Panc1 (cell line): ENCODE measurements around the gene DNAAF2. TPM values are rescaled to one million over a fixed set of nuclear protein-coding genes. Genes with fewer than 3 reads are reported as not detected.
A peak's percentile ranks its signal among the peaks of the same experiment; 100 is the strongest.

Source experiments
- ATAC-seq: fragments of 200-7000 bp; cut with Tn5 transposase; 2 replicates; pipeline ENCODE4 v1.9.1; 2020; ENCODE audit warnings: mild to moderate bottlenecking, moderate library complexity
- BruUV-seq: library from RNA; stranded (reverse); fragments of 400-500 nt; replicated peaks from 2 replicates; lab custom pipeline; 2021; lab: Mats Ljungman, UMichigan
- CTCF ChIA-PET: fragments of 300-600 bp; sonication (Branson Sonifier 250); formaldehyde crosslinking; loops from one replicate; lab custom pipeline; 2022; ENCODE audit warnings: antibody characterized with exemption; lab: Charles Lee
- POLR2A ChIA-PET: fragments of 300-600 bp; sonication (Branson Sonifier 250); formaldehyde crosslinking; loops from one replicate; lab custom pipeline; 2022; ENCODE audit warnings: antibody characterized with exemption; lab: Charles Lee
- DNase-seq: peaks from one replicate; pipeline ENCODE4 v3.0.0-alpha.2; 2010; ENCODE audit warnings: low read depth, low spot score
- H3K27ac ChIP-seq: 2 replicates; pipeline ENCODE4 v1.5.1; 2011; ENCODE audit warnings: mild to moderate bottlenecking, low read length, inconsistent platforms
- H3K27me3 ChIP-seq: fragments of 200-500 bp; sonication (Bioruptor generic); 2 replicates; pipeline ENCODE4 v1.6.0; 2014; ENCODE audit warnings: low read length, inconsistent platforms; ENCODE audit not compliant: control insufficient read depth, insufficient read depth
- H3K36me3 ChIP-seq: fragments of 200-500 bp; sonication (Bioruptor generic); 2 replicates; pipeline ENCODE4 v1.5.1; 2014; ENCODE audit warnings: inconsistent platforms, mild to moderate bottlenecking, low read length, moderate library complexity; ENCODE audit not compliant: control insufficient read depth, insufficient read depth
- H3K4me1 ChIP-seq: 2 replicates; pipeline ENCODE4 v1.5.1; 2011; ENCODE audit warnings: inconsistent platforms, mild to moderate bottlenecking, low read length, moderate library complexity; ENCODE audit not compliant: control insufficient read depth, insufficient read depth
- H3K4me3 ChIP-seq, 2 experiments: 2 replicates each; pipeline ENCODE4 v1.5.1; 2011 to 2012; ENCODE audit warnings: low read depth in 2 of 2, low read length in 2 of 2, mild to moderate bottlenecking in 2 of 2, inconsistent platforms in 1 of 2, moderate library complexity in 1 of 2
- H3K9me3 ChIP-seq: fragments of 200-500 bp; sonication (Bioruptor generic); 2 replicates; pipeline ENCODE4 v1.5.1; 2014; ENCODE audit warnings: low read depth, mild to moderate bottlenecking, inconsistent platforms, low read length, moderate library complexity; ENCODE audit not compliant: control insufficient read depth, insufficient read depth
- POLR2AphosphoS5 ChIP-seq: IDR thresholded peaks from 2 replicates; pipeline ENCODE4 v1.6.1; 2012; ENCODE audit warnings: mild to moderate bottlenecking, low read depth, low read length, moderate library complexity
- SIN3A ChIP-seq: IDR thresholded peaks from 2 replicates; pipeline ENCODE4 v1.6.1; 2012; ENCODE audit warnings: low read depth, mild to moderate bottlenecking, low read length, moderate library complexity, borderline replicate concordance; ENCODE audit not compliant: insufficient read depth
- TCF7L2 ChIP-seq: IDR thresholded peaks from 2 replicates; pipeline ENCODE4 v1.6.1; 2011; ENCODE audit warnings: mild to moderate bottlenecking, low read depth, low read length, inconsistent platforms
- in situ Hi-C: cut with HindIII; loops from 2 replicates; pipeline ENCODE4 v1.10.0; 2016; ENCODE audit warnings: low sequenced_read_pairs, low pct_unique_long_range_greater_than_20kb
- intact Hi-C: fragments of 100-400 bp; cut with micrococcal nuclease; formaldehyde crosslinking; loops from one replicate; pipeline ENCODE4 v1.10.0; 2022; ENCODE audit not compliant: unreplicated experiment
- total RNA-seq: library from RNA; stranded (reverse); gene quantifications from one replicate; pipeline ENCODE4 v1.2.1, GENCODE V29; 2021; ENCODE audit not compliant: unreplicated experiment
- TF ChIP-seq, protein P1 (sequence below), 2 experiments: IDR thresholded peaks; 2 replicates each; pipeline ENCODE4 v1.6.1; 2011 to 2012; ENCODE audit warnings: low read depth in 2 of 2, control low read depth in 1 of 2, low read length in 1 of 2, mild to moderate bottlenecking in 1 of 2, moderate library complexity in 1 of 2; ENCODE audit not compliant: insufficient read depth in 1 of 2
- TF ChIP-seq, protein P2 (sequence below): fragments of 450-650 bp; IDR thresholded peaks from 2 replicates; pipeline ENCODE4 v1.5.1; 2017; ENCODE audit warnings: mild to moderate bottlenecking

Gene DNAAF2
- total RNA-seq, 1 experiment from 2014 or later, result 8.2 TPM

DNA sequence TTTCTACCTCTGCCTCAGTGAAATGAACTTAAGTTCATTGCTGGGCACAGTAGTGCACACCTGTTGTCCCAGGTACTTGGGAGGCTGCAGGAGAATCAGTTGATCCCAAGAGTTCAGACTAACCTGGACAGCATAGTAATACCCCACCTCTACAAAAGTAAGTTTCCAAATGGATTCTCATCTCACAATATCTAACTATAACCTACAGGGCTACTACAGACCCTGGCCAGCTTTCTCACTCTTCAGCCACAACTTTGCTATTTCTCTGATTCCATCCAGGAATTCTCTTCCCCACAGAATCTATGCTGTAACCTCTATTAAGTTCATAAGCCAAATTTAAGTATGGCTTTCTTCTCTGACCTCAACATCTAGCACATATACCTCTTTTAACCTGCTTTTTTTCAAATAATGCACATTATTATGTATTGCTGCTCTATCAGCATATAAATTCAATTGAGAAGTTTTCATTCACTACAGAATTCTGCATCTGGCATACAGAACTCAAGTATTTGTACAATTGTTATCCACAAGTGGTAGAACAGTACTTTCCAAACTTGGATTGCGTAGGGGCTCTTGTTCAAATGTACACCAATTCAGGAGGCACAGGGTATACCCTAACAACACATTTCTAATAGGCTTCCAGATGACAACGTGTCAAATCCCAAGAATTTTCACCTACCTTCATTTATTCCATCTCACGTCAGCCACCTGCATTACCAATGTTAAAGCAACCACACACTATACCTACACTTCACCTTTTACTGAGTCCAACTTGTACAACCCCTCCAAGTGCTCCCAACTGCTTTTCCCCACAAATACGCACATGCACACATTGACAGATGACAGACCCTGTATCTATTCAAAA lies 52.7 kb downstream of the DNAAF2 start:
- H3K9me3 ChIP-seq, result no peaks in the 10 kb centered on the region
- no peaks in the 10 kb centered on the region for H3K27me3 ChIP-seq
- no peak for DNase-seq
- no peak for ATAC-seq
- CTCF ChIA-PET, result no interaction called here
- in situ Hi-C loops, result no loop called here
- H3K4me3 ChIP-seq, result no peak overlapping the region
- H3K4me1 ChIP-seq, result peaks cover 10% of the 10 kb centered on the region
- peaks cover 21% of the 10 kb centered on the region for H3K36me3 ChIP-seq
- POLR2A ChIA-PET, result no interaction called here
- intact Hi-C loops, result no loop called here
- TF ChIP-seq, protein P1, sequence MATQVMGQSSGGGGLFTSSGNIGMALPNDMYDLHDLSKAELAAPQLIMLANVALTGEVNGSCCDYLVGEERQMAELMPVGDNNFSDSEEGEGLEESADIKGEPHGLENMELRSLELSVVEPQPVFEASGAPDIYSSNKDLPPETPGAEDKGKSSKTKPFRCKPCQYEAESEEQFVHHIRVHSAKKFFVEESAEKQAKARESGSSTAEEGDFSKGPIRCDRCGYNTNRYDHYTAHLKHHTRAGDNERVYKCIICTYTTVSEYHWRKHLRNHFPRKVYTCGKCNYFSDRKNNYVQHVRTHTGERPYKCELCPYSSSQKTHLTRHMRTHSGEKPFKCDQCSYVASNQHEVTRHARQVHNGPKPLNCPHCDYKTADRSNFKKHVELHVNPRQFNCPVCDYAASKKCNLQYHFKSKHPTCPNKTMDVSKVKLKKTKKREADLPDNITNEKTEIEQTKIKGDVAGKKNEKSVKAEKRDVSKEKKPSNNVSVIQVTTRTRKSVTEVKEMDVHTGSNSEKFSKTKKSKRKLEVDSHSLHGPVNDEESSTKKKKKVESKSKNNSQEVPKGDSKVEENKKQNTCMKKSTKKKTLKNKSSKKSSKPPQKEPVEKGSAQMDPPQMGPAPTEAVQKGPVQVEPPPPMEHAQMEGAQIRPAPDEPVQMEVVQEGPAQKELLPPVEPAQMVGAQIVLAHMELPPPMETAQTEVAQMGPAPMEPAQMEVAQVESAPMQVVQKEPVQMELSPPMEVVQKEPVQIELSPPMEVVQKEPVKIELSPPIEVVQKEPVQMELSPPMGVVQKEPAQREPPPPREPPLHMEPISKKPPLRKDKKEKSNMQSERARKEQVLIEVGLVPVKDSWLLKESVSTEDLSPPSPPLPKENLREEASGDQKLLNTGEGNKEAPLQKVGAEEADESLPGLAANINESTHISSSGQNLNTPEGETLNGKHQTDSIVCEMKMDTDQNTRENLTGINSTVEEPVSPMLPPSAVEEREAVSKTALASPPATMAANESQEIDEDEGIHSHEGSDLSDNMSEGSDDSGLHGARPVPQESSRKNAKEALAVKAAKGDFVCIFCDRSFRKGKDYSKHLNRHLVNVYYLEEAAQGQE (IDR thresholded peaks at IDR 0.05; ENCODE audit: insufficient read depth in 1 of 2, low read depth in 2 of 2, low read length in 1 of 2), result no peak
- TF ChIP-seq POLR2AphosphoS5, result peak; percentile 59; the same call in 1 of the 2 replicates
- TF ChIP-seq TCF7L2, result no peak
- TF ChIP-seq SIN3A, result peak; percentile 27; the same call in 1 of the 2 replicates
- TF ChIP-seq, protein P2, sequence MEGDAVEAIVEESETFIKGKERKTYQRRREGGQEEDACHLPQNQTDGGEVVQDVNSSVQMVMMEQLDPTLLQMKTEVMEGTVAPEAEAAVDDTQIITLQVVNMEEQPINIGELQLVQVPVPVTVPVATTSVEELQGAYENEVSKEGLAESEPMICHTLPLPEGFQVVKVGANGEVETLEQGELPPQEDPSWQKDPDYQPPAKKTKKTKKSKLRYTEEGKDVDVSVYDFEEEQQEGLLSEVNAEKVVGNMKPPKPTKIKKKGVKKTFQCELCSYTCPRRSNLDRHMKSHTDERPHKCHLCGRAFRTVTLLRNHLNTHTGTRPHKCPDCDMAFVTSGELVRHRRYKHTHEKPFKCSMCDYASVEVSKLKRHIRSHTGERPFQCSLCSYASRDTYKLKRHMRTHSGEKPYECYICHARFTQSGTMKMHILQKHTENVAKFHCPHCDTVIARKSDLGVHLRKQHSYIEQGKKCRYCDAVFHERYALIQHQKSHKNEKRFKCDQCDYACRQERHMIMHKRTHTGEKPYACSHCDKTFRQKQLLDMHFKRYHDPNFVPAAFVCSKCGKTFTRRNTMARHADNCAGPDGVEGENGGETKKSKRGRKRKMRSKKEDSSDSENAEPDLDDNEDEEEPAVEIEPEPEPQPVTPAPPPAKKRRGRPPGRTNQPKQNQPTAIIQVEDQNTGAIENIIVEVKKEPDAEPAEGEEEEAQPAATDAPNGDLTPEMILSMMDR, result no peak
- BruUV-seq, result no TSS peak
- no peak overlapping the region for H3K27ac ChIP-seq

DNA sequence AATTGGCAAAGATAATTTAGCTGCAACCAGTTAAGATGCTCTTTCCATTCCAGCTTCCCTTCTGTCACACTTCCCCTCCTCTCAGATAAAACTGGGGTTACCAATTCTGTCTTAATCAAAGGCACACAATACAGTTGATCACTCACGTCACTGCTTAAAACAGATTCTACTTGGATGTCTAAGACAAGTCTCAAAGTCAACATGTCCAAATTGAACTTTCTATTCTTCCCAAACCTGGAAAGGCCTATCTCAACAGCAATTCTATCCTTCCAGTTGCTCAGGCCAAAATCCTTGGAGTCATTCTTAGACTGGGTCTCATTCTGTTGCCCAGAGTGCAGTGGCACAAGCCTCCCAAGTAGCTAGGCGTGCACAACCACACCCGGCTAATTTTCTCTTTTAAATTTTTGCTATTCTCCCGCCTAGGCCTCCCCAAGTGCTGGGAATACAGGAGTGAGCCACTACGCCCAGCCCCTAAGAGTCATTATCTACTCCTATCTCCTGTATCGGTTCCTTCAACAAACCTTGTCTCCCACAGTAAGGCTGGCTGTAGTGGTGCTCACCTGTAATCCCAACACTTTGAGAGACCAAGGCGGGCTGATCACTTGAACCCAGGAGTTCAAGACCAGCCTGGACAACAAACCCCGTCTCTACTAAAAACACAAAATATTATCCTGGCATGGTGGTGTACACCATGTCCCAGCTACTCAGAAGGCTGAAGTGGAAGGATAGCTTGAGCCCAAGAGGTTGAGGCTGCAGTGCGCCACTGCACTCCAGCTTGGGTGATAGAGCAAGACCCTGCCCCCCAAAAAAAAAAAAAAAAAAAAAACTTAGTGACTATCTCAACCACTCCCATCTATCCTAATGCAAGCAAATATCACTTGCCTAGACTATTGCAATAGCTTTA lies 53.6 kb downstream of the DNAAF2 start:
- CTCF ChIA-PET, result no interaction called here
- POLR2A ChIA-PET, result no interaction called here
- BruUV-seq, result no TSS peak
- Histone ChIP-seq H3K27me3 (no peaks in the 10 kb centered on the region), H3K36me3 (peaks cover 21% of the 10 kb centered on the region), H3K9me3 (no peaks in the 10 kb centered on the region), H3K27ac (no peak overlapping the region), H3K4me1 (peaks cover 8% of the 10 kb centered on the region), H3K4me3 (no peak overlapping the region)
- TF ChIP-seq TCF7L2, result no peak
- TF ChIP-seq POLR2AphosphoS5, result 0 out of 2 replicates have a peak, but pooled peaks have one; percentile 20
- no peak for TF ChIP-seq SIN3A
- TF ChIP-seq, protein P1 (IDR thresholded peaks at IDR 0.05; ENCODE audit: insufficient read depth in 1 of 2, low read depth in 2 of 2, low read length in 1 of 2), result no peak
- DNase-seq, result no peak
- in situ Hi-C loops (no loop called here), intact Hi-C loops (no loop called here)
- ATAC-seq, result no peak
